Glutamatergic neuron (in vitro differentiated cells): Measurements from ENCODE around the gene SLC24A3. TPM values are rescaled to one million over a fixed set of nuclear protein-coding genes. Genes with fewer than 3 reads are reported as not detected.

Source experiments
- DNase-seq: peaks from one replicate; pipeline ENCODE4 v3.0.0; 2022
- H3K27ac Mint-ChIP-seq: one replicate; pipeline ENCODE4 v1.8.0; 2020; ENCODE audit warnings: mild to moderate bottlenecking, mixed read lengths, inconsistent platforms; ENCODE audit not compliant: unreplicated experiment
- H3K27me3 Mint-ChIP-seq: one replicate; pipeline ENCODE4 v1.8.0; 2020; ENCODE audit warnings: mild to moderate bottlenecking, moderate library complexity, mixed read lengths, inconsistent platforms; ENCODE audit not compliant: unreplicated experiment
- H3K36me3 Mint-ChIP-seq: one replicate; pipeline ENCODE4 v1.8.0; 2020; ENCODE audit warnings: mild to moderate bottlenecking, mixed read lengths, inconsistent platforms; ENCODE audit not compliant: unreplicated experiment
- H3K4me1 Mint-ChIP-seq: one replicate; pipeline ENCODE4 v1.8.0; 2020; ENCODE audit warnings: mild to moderate bottlenecking, low read depth, mixed read lengths, inconsistent platforms; ENCODE audit not compliant: unreplicated experiment
- H3K4me3 Mint-ChIP-seq: one replicate; pipeline ENCODE4 v1.8.0; 2020; ENCODE audit warnings: mild to moderate bottlenecking, mixed read lengths, inconsistent platforms; ENCODE audit not compliant: unreplicated experiment
- H3K9me3 Mint-ChIP-seq: one replicate; pipeline ENCODE4 v1.8.0; 2020; ENCODE audit warnings: mild to moderate bottlenecking, moderate library complexity, mixed read lengths, inconsistent platforms; ENCODE audit not compliant: unreplicated experiment
- total RNA-seq: library from RNA; stranded (reverse); fragmentation: NEBNext Ultra II Directional; extraction: Animal tissue kit (Norgen Biotek cat#: 25700); gene quantifications from one replicate; pipeline ENCODE4 v1.2.1, GENCODE V29; 2021; ENCODE audit not compliant: unreplicated experiment
- TF ChIP-seq, protein P1 (sequence below): fragments of 200-600 bp; sonication (generic); IDR thresholded peaks from one replicate; pipeline ENCODE4 v1.5.0; 2021; ENCODE audit not compliant: partially characterized antibody, unreplicated experiment

SLC24A3 gene
- total RNA-seq, 1 donor from 2014 or later = 9.7 TPM

DNA sequence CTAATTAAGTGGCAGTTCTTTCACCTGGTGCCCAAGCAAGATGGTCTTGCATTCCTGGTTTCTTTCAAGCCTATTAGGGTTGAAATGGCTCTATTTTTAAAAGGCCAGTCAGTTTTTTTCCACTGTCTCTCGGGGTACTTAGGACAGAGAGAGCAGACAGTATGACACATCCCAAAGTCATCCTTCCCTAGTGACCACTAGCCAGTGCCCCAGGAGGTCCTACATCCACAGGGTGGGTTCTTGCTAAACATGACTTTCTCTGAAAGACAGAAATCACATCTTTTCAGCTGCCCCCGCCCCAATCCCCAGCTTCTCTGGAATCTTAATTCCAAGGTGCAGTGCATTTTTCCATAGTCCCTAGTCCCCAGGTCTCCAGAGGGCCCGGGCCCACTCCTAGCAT lies 192.4 kb downstream of the SLC24A3 start:
- Mint-ChIP-seq H3K27me3 (no peaks in the 10 kb centered on the region), H3K9me3 (peaks cover 1% of the 10 kb centered on the region), H3K4me3 (no peak overlapping the region), H3K36me3 (peaks cover under 1% of the 10 kb centered on the region), H3K27ac (no peak overlapping the region), H3K4me1 (no peaks in the 10 kb centered on the region)
- TF ChIP-seq, protein P1, sequence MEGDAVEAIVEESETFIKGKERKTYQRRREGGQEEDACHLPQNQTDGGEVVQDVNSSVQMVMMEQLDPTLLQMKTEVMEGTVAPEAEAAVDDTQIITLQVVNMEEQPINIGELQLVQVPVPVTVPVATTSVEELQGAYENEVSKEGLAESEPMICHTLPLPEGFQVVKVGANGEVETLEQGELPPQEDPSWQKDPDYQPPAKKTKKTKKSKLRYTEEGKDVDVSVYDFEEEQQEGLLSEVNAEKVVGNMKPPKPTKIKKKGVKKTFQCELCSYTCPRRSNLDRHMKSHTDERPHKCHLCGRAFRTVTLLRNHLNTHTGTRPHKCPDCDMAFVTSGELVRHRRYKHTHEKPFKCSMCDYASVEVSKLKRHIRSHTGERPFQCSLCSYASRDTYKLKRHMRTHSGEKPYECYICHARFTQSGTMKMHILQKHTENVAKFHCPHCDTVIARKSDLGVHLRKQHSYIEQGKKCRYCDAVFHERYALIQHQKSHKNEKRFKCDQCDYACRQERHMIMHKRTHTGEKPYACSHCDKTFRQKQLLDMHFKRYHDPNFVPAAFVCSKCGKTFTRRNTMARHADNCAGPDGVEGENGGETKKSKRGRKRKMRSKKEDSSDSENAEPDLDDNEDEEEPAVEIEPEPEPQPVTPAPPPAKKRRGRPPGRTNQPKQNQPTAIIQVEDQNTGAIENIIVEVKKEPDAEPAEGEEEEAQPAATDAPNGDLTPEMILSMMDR = no peak
- DNase-seq = no peak

DNA sequence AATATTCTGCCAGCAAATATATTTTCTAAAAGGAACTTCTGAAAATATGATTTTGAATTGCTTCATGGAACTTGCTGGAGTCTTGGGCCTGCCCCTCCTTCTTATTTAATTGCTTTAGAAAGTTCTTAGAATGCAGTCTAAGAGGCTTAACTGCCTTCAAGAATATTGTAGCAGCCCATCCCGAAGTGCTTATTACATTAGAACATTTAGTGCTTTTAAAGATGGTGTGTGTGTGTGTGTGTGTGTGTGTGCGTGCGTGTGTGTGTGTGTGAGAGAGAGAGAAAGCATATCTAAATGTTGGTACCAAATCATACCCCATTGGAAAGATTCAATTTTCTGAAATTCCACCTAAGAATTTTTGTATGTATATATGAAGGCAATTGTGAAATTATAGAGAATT lies 193.5 kb downstream of the SLC24A3 start:
- DNase-seq = no peak
- no peak overlapping the region for H3K4me3 Mint-ChIP-seq
- H3K27me3 Mint-ChIP-seq = no peaks in the 10 kb centered on the region
- no peak overlapping the region for H3K27ac Mint-ChIP-seq
- H3K9me3 Mint-ChIP-seq = peaks cover 1% of the 10 kb centered on the region
- H3K4me1 Mint-ChIP-seq = no peaks in the 10 kb centered on the region
- H3K36me3 Mint-ChIP-seq = peaks cover 6% of the 10 kb centered on the region
- TF ChIP-seq, protein P1 = no peak

DNA sequence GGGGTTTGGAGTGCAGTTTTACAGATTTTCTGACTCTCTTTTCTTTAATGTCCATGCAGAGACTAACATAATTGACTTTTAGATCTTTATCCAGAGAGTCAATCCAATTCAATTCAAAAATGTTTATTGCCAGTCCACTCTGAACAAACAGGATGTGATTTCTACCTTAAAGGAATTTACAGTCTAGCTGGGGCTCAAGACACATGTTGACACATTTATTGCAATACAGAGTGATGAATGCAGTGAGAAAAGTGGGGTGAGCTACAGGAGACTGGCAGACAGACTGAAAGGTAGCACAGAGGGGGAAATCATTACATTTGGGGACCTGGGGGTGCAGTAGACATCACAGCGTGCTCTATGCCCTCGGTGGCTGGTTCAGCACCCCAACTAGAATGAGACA lies 193.9 kb downstream of the SLC24A3 start:
- no peak overlapping the region for H3K4me3 Mint-ChIP-seq
- no peaks in the 10 kb centered on the region for H3K27me3 Mint-ChIP-seq
- peaks cover 1% of the 10 kb centered on the region for H3K9me3 Mint-ChIP-seq
- TF ChIP-seq, protein P1 = no peak
- no peaks in the 10 kb centered on the region for H3K4me1 Mint-ChIP-seq
- no peak overlapping the region for H3K27ac Mint-ChIP-seq
- H3K36me3 Mint-ChIP-seq = peaks cover 6% of the 10 kb centered on the region
- no peak for DNase-seq

DNA sequence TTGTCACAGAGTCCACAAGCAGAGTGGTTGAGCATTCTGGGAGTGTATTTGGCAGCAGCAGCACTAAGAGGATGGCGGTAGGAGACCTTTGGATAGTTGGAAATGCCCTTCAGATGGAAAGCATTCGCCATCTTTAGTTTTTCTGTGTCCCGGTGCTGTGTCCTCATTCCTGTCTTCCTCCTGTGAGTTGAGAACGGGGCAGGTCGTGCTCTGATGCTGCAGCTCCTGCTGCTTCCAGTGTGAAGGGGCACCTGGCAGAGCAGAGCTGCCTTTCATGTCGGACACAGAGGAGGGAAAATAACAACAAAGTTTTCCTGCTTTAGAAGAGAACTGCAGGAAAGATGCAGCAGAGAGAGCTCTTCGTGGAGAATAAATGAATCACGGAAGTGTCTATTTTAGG lies 194.8 kb downstream of the SLC24A3 start:
- TF ChIP-seq, protein P1 = no peak
- no peak overlapping the region for H3K4me3 Mint-ChIP-seq
- peaks cover 6% of the 10 kb centered on the region for H3K36me3 Mint-ChIP-seq
- DNase-seq = no peak
- H3K27me3 Mint-ChIP-seq = no peaks in the 10 kb centered on the region
- H3K9me3 Mint-ChIP-seq = peaks cover 1% of the 10 kb centered on the region
- no peaks in the 10 kb centered on the region for H3K4me1 Mint-ChIP-seq
- no peak overlapping the region for H3K27ac Mint-ChIP-seq

DNA sequence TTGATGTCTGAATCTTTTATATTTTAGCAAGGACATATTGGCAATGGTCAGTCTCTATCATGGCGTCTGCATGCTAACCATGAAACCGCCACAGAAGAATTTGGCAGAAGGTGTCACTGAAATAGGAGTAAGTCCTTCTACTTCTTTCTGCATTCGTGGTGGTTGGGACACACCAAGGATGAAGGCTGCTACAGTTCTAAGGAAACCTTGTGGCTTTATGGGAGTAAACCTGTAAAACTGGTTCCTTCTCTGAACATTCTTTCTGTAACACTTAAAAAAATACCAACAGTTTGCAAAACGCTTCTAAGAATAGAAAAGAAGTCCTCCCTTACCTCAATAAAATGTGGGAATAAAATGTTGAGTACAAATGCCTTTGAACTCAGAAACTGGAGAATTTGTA lies 195.3 kb downstream of the SLC24A3 start:
- H3K4me1 Mint-ChIP-seq = no peaks in the 10 kb centered on the region
- H3K36me3 Mint-ChIP-seq = peaks cover 6% of the 10 kb centered on the region
- no peak overlapping the region for H3K27ac Mint-ChIP-seq
- H3K27me3 Mint-ChIP-seq = no peaks in the 10 kb centered on the region
- H3K4me3 Mint-ChIP-seq = no peak overlapping the region
- no peak for DNase-seq
- peaks cover 1% of the 10 kb centered on the region for H3K9me3 Mint-ChIP-seq
- TF ChIP-seq, protein P1 = no peak
